Measurements from ENCODE around the gene OS9. TPM values are rescaled to one million over a fixed set of nuclear protein-coding genes. Genes with fewer than 3 reads are reported as not detected.

OS9 gene
- total and polyA plus RNA-seq, 9 of the 15 experiments (the other 6 are each of a cell fraction or from before 2014, with no cell fraction given): 4.6 to 105 (median 89.5) TPM

GRCh38 chr12:57722716-57723629, 29.0 kb downstream of the OS9 start (continued):
- TF ChIP-seq CTCF (IDR thresholded peaks at IDR 0.05 in 2 of 3, conservative IDR thresholded peaks at IDR 0.05 in 1 of 3; ENCODE audit: insufficient read depth in 2 of 3, low read depth in 1 of 3, low read length in 3 of 3) (0 out of 6 replicates have a peak, but pooled peaks of 1 of the 3 experiments have one; percentile 5), RAD21 (CRISPR knock-in tag; conservative IDR thresholded peaks at IDR 0.05 in 1 of 2, IDR thresholded peaks at IDR 0.05 in 1 of 2) (0 out of 4 replicates have a peak, but pooled peaks of 1 of the 2 experiments have one; percentile 3), LCOR (CRISPR knock-in tag; IDR thresholded peaks at IDR 0.05) (no peak), MTF1 (CRISPR knock-in tag; IDR thresholded peaks at IDR 0.05; ENCODE audit: borderline replicate concordance) (no peak), CHD4 (IDR thresholded peaks at IDR 0.05; ENCODE audit: insufficient read depth, insufficient replicate concordance, low read depth, low read length, poor library complexity, severe bottlenecking) (no peak), ZNF174 (CRISPR knock-in tag; IDR thresholded peaks at IDR 0.05) (no peak), CTBP1 (IDR thresholded peaks at IDR 0.05; ENCODE audit: borderline replicate concordance) (no peak), ZKSCAN3 (CRISPR knock-in tag; IDR thresholded peaks at IDR 0.05) (no peak), HLTF (IDR thresholded peaks at IDR 0.05) (no peak), FOXK2 (conservative IDR thresholded peaks at IDR 0.05 in 1 of 2, IDR thresholded peaks at IDR 0.05 in 1 of 2; ENCODE audit: low read depth in 2 of 2) (no peak), ZBTB49 (CRISPR knock-in tag; IDR thresholded peaks at IDR 0.05; ENCODE audit: borderline replicate concordance) (no peak), L3MBTL2 (IDR thresholded peaks at IDR 0.05) (no peak), PHB (CRISPR knock-in tag; IDR thresholded peaks at IDR 0.05) (no peak)
